Measurements from ENCODE around the gene HYAL3. TPM values are rescaled to one million over a fixed set of nuclear protein-coding genes. Genes with fewer than 3 reads are reported as not detected.
A peak's percentile ranks its signal among the peaks of the same experiment; 100 is the strongest.

HYAL3 gene
- total and polyA plus RNA-seq, 2 of the 13 experiments (the other 11 are each of a cell fraction or from before 2014, with no cell fraction given) = 5.5 to 10.4 TPM

DNA sequence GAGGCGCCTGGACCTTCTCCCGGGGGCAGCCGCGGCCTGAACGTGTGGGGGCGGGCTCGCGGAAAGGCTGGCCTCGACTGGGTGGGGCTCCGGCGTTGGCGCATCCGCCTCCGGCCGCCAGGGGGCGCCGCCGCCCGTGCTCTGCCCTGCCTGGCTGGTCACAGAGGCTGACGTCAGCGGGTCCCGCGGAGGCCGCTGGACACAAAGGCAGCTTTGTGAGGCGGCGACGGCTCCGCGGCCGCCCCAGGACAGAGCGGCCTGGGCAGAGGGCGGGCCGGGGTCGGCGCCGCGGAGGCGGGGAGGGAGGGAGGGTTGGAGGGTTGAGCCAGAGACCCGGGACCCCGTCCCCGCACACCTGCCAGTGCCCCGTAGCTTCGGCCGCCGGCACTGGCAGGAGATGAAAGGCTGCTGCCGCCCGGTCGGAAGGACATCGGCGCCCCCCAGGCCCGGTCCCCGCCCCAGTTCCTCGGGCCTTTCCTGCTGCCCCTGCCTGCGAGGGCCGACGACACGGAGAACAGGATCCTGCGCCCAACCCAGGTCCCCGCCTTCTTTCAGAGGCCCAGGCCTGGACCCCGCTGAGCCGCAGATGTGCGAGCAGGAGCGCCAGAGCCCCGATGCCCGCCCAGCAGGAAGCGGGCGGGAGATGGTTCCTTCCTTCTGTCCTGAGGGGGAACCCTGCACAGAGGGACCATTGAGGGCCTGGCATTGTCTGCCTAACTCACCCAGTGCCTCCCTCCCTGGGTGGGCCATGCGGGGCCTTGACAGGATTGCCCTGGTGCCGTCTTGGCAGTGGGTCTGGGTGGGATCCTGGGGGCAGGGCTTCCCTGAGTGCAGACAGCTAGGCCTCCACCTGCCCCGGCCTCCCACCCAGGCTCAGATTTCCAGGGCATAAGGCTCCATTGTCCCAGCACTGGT lies 38.9 kb downstream of the HYAL3 start (continued):
- TF ChIP-seq, protein P1, sequence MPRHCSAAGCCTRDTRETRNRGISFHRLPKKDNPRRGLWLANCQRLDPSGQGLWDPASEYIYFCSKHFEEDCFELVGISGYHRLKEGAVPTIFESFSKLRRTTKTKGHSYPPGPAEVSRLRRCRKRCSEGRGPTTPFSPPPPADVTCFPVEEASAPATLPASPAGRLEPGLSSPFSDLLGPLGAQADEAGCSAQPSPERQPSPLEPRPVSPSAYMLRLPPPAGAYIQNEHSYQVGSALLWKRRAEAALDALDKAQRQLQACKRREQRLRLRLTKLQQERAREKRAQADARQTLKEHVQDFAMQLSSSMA (CRISPR knock-in tag; IDR thresholded peaks at IDR 0.05) = 0 out of 2 replicates have a peak, but pooled peaks have one; percentile 73
- peak; percentile 53; the same call in 1 of the 2 replicates for TF ChIP-seq ZNF280D (CRISPR knock-in tag; IDR thresholded peaks at IDR 0.05)
- TF ChIP-seq, protein P2, sequence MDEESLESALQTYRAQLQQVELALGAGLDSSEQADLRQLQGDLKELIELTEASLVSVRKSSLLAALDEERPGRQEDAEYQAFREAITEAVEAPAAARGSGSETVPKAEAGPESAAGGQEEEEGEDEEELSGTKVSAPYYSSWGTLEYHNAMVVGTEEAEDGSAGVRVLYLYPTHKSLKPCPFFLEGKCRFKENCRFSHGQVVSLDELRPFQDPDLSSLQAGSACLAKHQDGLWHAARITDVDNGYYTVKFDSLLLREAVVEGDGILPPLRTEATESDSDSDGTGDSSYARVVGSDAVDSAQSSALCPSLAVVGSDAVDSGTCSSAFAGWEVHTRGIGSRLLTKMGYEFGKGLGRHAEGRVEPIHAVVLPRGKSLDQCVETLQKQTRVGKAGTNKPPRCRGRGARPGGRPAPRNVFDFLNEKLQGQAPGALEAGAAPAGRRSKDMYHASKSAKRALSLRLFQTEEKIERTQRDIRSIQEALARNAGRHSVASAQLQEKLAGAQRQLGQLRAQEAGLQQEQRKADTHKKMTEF (CRISPR knock-in tag; IDR thresholded peaks at IDR 0.05) = peak; percentile 98
- TF ChIP-seq, protein P3, sequence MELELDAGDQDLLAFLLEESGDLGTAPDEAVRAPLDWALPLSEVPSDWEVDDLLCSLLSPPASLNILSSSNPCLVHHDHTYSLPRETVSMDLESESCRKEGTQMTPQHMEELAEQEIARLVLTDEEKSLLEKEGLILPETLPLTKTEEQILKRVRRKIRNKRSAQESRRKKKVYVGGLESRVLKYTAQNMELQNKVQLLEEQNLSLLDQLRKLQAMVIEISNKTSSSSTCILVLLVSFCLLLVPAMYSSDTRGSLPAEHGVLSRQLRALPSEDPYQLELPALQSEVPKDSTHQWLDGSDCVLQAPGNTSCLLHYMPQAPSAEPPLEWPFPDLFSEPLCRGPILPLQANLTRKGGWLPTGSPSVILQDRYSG (CRISPR knock-in tag; IDR thresholded peaks at IDR 0.05) = no peak; the same call in 1 of the 2 replicates
- TF ChIP-seq ZNF792 (CRISPR knock-in tag; IDR thresholded peaks at IDR 0.05) = peak; percentile 56
- no peak for TF ChIP-seq ZNF383 (CRISPR knock-in tag; IDR thresholded peaks at IDR 0.05; ENCODE audit: borderline replicate concordance)
- no peak for TF ChIP-seq RBM22 (optimal IDR thresholded peaks at IDR 0.05; ENCODE audit: low read length)
- TF ChIP-seq KLF11 (CRISPR knock-in tag; IDR thresholded peaks at IDR 0.05) = peak; percentile 58; the same call in 1 of the 2 replicates
- TF ChIP-seq GMEB2 (CRISPR knock-in tag; IDR thresholded peaks at IDR 0.05; ENCODE audit: low read depth) = 0 out of 2 replicates have a peak, but pooled peaks have one; percentile 23
- no peak; the same call in 1 of the 2 replicates for TF ChIP-seq ZNF225 (CRISPR knock-in tag; IDR thresholded peaks at IDR 0.05)
- peak; percentile 36 for TF ChIP-seq PHF5A (CRISPR knock-in tag; IDR thresholded peaks at IDR 0.05; ENCODE audit: low read depth, unreplicated experiment)
- peak; percentile 44; the same call in 1 of the 2 replicates for TF ChIP-seq NR2C2 (CRISPR knock-in tag; IDR thresholded peaks at IDR 0.05; ENCODE audit: borderline replicate concordance)
- TF ChIP-seq REPIN1 (CRISPR knock-in tag; IDR thresholded peaks at IDR 0.05; ENCODE audit: borderline replicate concordance, low read depth) = peak; percentile 55; the same call in 1 of the 2 replicates
- TF ChIP-seq SKIL (CRISPR knock-in tag; IDR thresholded peaks at IDR 0.05; ENCODE audit: borderline replicate concordance) = peak; percentile 92
- TF ChIP-seq IKZF1 (IDR thresholded peaks at IDR 0.05) = no peak
- TF ChIP-seq, protein P4, sequence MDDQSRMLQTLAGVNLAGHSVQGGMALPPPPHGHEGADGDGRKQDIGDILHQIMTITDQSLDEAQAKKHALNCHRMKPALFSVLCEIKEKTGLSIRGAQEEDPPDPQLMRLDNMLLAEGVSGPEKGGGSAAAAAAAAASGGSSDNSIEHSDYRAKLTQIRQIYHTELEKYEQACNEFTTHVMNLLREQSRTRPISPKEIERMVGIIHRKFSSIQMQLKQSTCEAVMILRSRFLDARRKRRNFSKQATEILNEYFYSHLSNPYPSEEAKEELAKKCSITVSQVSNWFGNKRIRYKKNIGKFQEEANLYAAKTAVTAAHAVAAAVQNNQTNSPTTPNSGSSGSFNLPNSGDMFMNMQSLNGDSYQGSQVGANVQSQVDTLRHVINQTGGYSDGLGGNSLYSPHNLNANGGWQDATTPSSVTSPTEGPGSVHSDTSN (CRISPR knock-in tag; IDR thresholded peaks at IDR 0.05; ENCODE audit: borderline replicate concordance) = no peak
